ENCODE results near the gene C10orf105. TPM values are rescaled to one million over a fixed set of nuclear protein-coding genes. Genes with fewer than 3 reads are reported as not detected.

Gene C10orf105
- total RNA-seq, 2 donors from 2014 or later: 0.14 TPM; not detected in 1

- Histone ChIP-seq H3K27me3 (replicated peaks; ENCODE audit: insufficient read depth) (no peaks in the 10 kb centered on the region), H3K36me3 (no peaks in the 10 kb centered on the region), H3K4me3 (no peak overlapping the region), H3K9me3 (no peaks in the 10 kb centered on the region), H3K27ac (peak overlapping the region; percentile 91 to 96), H3K4me1 (ENCODE audit: control insufficient read depth in 1 of 2, low read depth in 2 of 2) (peaks cover 34 to 56% of the 10 kb centered on the region in 2 donors)
- no peak for DNase-seq (ENCODE audit: low spot score)
- TF ChIP-seq CTCF (IDR thresholded peaks at IDR 0.05): no peak
- ATAC-seq (ENCODE audit: insufficient number of reproducible peaks, low FRiP score, low read depth): no peak
Measured at GRCh38 chr10:71714592-71714991, 5.0 kb downstream of the C10orf105 start.

- no peaks in the 10 kb centered on the region for H3K36me3 ChIP-seq
- no peaks in the 10 kb centered on the region for H3K27me3 ChIP-seq (replicated peaks; ENCODE audit: insufficient read depth)
- H3K4me3 ChIP-seq: peak overlapping the region; percentile 49
- H3K4me1 ChIP-seq (ENCODE audit: control insufficient read depth in 1 of 2, low read depth in 2 of 2): peaks cover 34 to 56% of the 10 kb centered on the region in 2 donors
- DNase-seq (ENCODE audit: low spot score) (no peak), ATAC-seq (ENCODE audit: insufficient number of reproducible peaks, low FRiP score, low read depth) (no peak)
- no peaks in the 10 kb centered on the region for H3K9me3 ChIP-seq
- H3K27ac ChIP-seq: peak overlapping the region; percentile 91 to 96
- TF ChIP-seq CTCF (IDR thresholded peaks at IDR 0.05): no peak
Measured at GRCh38 chr10:71714031-71714410, 5.6 kb downstream of the C10orf105 start.

- DNase-seq (ENCODE audit: low spot score) (peak; percentile 74), ATAC-seq (ENCODE audit: insufficient number of reproducible peaks, low FRiP score, low read depth) (peak; percentile 73)
- no peaks in the 10 kb centered on the region for H3K9me3 ChIP-seq
- H3K4me1 ChIP-seq (ENCODE audit: control insufficient read depth in 1 of 2, low read depth in 2 of 2): peaks cover 34 to 56% of the 10 kb centered on the region in 2 donors
- peak overlapping the region; percentile 49 for H3K4me3 ChIP-seq
- H3K36me3 ChIP-seq: no peaks in the 10 kb centered on the region
- TF ChIP-seq CTCF (IDR thresholded peaks at IDR 0.05): no peak
- no peaks in the 10 kb centered on the region for H3K27me3 ChIP-seq (replicated peaks; ENCODE audit: insufficient read depth)
- peak overlapping the region; percentile 91 to 96 for H3K27ac ChIP-seq
Measured at GRCh38 chr10:71713135-71714030, 6.2 kb downstream of the C10orf105 start.

- TF ChIP-seq CTCF (IDR thresholded peaks at IDR 0.05): no peak
- Histone ChIP-seq H3K4me1 (ENCODE audit: control insufficient read depth in 1 of 2, low read depth in 2 of 2) (peaks cover 34 to 48% of the 10 kb centered on the region in 2 donors), H3K27me3 (replicated peaks; ENCODE audit: insufficient read depth) (no peaks in the 10 kb centered on the region), H3K36me3 (no peaks in the 10 kb centered on the region), H3K4me3 (no peak overlapping the region), H3K9me3 (no peaks in the 10 kb centered on the region), H3K27ac (peak overlapping the region; percentile 91 to 96)
- no peak for DNase-seq (ENCODE audit: low spot score)
- ATAC-seq (ENCODE audit: insufficient number of reproducible peaks, low FRiP score, low read depth): no peak
Measured at GRCh38 chr10:71712572-71713134, 6.9 kb downstream of the C10orf105 start.

- no peak for ATAC-seq (ENCODE audit: insufficient number of reproducible peaks, low FRiP score, low read depth)
- DNase-seq (ENCODE audit: low spot score): no peak
- Histone ChIP-seq H3K4me3 (no peak overlapping the region), H3K9me3 (no peaks in the 10 kb centered on the region), H3K27ac (peak overlapping the region in 1 of 2 donors; percentile 91), H3K36me3 (no peaks in the 10 kb centered on the region), H3K27me3 (replicated peaks; ENCODE audit: insufficient read depth) (no peaks in the 10 kb centered on the region), H3K4me1 (ENCODE audit: control insufficient read depth in 1 of 2, low read depth in 2 of 2) (peaks cover 29 to 43% of the 10 kb centered on the region in 2 donors)
- no peak for TF ChIP-seq CTCF (IDR thresholded peaks at IDR 0.05)
Measured at GRCh38 chr10:71712170-71712569, 7.4 kb downstream of the C10orf105 start.
